BLaER1 treated with 17β-estradiol and CSF1 and Interleukin-3, amounts not matched to agents 10 nM and 100 nM (cell line): ENCODE results near the gene KCTD21.

Source experiments
- H3K27ac ChIP-seq, 11 experiments: shearing (Covaris generic); formaldehyde crosslinking; 2 replicates each; pipeline ENCODE4 v1.8.1; 2022
- H3K27me3 ChIP-seq, 11 experiments: shearing (Covaris generic); formaldehyde crosslinking; 2 replicates each; pipeline ENCODE4 v1.8.1; 2022
- H3K36me3 ChIP-seq, 11 experiments: shearing (Covaris generic); formaldehyde crosslinking; 2 replicates each; pipeline ENCODE4 v1.8.1; 2022
- H3K4me1 ChIP-seq, 10 experiments: shearing (Covaris generic); formaldehyde crosslinking; 2 replicates each; pipeline ENCODE4 v1.8.1; 2022
- H3K4me2 ChIP-seq, 11 experiments: shearing (Covaris generic); formaldehyde crosslinking; 2 replicates each; pipeline ENCODE4 v1.8.1; 2022
- H3K4me3 ChIP-seq, 10 experiments: shearing (Covaris generic); formaldehyde crosslinking; 2 replicates each; pipeline ENCODE4 v1.8.1; 2022
- H3K9ac ChIP-seq, 11 experiments: shearing (Covaris generic); formaldehyde crosslinking; 2 replicates each; pipeline ENCODE4 v1.8.1; 2022
- H3K9me3 ChIP-seq, 11 experiments: shearing (Covaris generic); formaldehyde crosslinking; replicated peaks in 1 of 11; 2 replicates each; pipeline ENCODE4 v1.8.1; 2022
- H4K20me1 ChIP-seq, 11 experiments: shearing (Covaris generic); formaldehyde crosslinking; 2 replicates each; pipeline ENCODE4 v1.8.1; 2022
- Cebpa-rat ChIP-seq, 11 experiments: shearing (Covaris generic); IDR thresholded peaks; 2 replicates each; pipeline ENCODE4 v1.8.1; 2022

Gene KCTD21

GRCh38 chr11:78158987-78159652 is 29.3 kb downstream of the KCTD21 start:
- TF ChIP-seq Cebpa-rat (IDR thresholded peaks at IDR 0.05), result no peak

GRCh38 chr11:78156127-78156844 is 32.1 kb downstream of the KCTD21 start:
- no peak overlapping the region for H3K27ac ChIP-seq
- H3K9ac ChIP-seq, result no peak overlapping the region
- H3K27me3 ChIP-seq, result no peaks in the 10 kb centered on the region
- H3K4me1 ChIP-seq, result no peaks in the 10 kb centered on the region
- no peak for TF ChIP-seq Cebpa-rat (IDR thresholded peaks at IDR 0.05)
- no peak overlapping the region for H3K4me2 ChIP-seq
- H4K20me1 ChIP-seq, result no peaks in the 10 kb centered on the region; a peak in 1 of 22 replicates
- H3K36me3 ChIP-seq, result no peaks in the 10 kb centered on the region
- no peaks in the 10 kb centered on the region for H3K9me3 ChIP-seq
- no peak overlapping the region for H3K4me3 ChIP-seq

More at GRCh38 chr11:78158987-78159652, 29.3 kb downstream of the KCTD21 start:
- Histone ChIP-seq H3K4me1 (no peaks in the 10 kb centered on the region), H3K4me3 (no peak overlapping the region), H3K36me3 (no peaks in the 10 kb centered on the region), H4K20me1 (no peaks in the 10 kb centered on the region; a peak in 1 of 22 replicates), H3K27me3 (no peaks in the 10 kb centered on the region), H3K4me2 (no peak overlapping the region), H3K9ac (no peak overlapping the region), H3K9me3 (no peaks in the 10 kb centered on the region), H3K27ac (no peak overlapping the region)

- Histone ChIP-seq H3K27ac (no peak overlapping the region), H4K20me1 (no peaks in the 10 kb centered on the region), H3K36me3 (no peaks in the 10 kb centered on the region), H3K4me1 (no peaks in the 10 kb centered on the region), H3K9ac (no peak overlapping the region), H3K4me2 (no peak overlapping the region), H3K4me3 (no peak overlapping the region), H3K27me3 (no peaks in the 10 kb centered on the region), H3K9me3 (no peaks in the 10 kb centered on the region)
- no peak for TF ChIP-seq Cebpa-rat (IDR thresholded peaks at IDR 0.05)
Measured at GRCh38 chr11:78151804-78152203, 36.6 kb downstream of the KCTD21 start.

GRCh38 chr11:78150754-78151153 is 37.7 kb downstream of the KCTD21 start:
- Histone ChIP-seq H3K9me3 (no peaks in the 10 kb centered on the region), H3K4me3 (no peak overlapping the region), H3K4me2 (no peak overlapping the region), H4K20me1 (no peaks in the 10 kb centered on the region), H3K36me3 (no peaks in the 10 kb centered on the region), H3K9ac (no peak overlapping the region), H3K4me1 (no peaks in the 10 kb centered on the region), H3K27me3 (no peaks in the 10 kb centered on the region), H3K27ac (no peak overlapping the region)
- no peak for TF ChIP-seq Cebpa-rat (IDR thresholded peaks at IDR 0.05)

GRCh38 chr11:78150346-78150745 is 38.1 kb downstream of the KCTD21 start:
- Histone ChIP-seq H3K4me3 (no peak overlapping the region), H3K4me2 (no peak overlapping the region), H3K9ac (no peak overlapping the region), H4K20me1 (no peaks in the 10 kb centered on the region), H3K36me3 (no peaks in the 10 kb centered on the region), H3K4me1 (no peaks in the 10 kb centered on the region), H3K9me3 (no peaks in the 10 kb centered on the region), H3K27me3 (no peaks in the 10 kb centered on the region), H3K27ac (no peak overlapping the region)
- TF ChIP-seq Cebpa-rat (IDR thresholded peaks at IDR 0.05), result no peak

GRCh38 chr11:78149646-78150045 is 38.8 kb downstream of the KCTD21 start:
- TF ChIP-seq Cebpa-rat (IDR thresholded peaks at IDR 0.05), result no peak
- no peaks in the 10 kb centered on the region for H3K27me3 ChIP-seq
- H3K4me2 ChIP-seq, result no peak overlapping the region
- no peaks in the 10 kb centered on the region for H3K9me3 ChIP-seq
- H4K20me1 ChIP-seq, result no peaks in the 10 kb centered on the region
- no peak overlapping the region for H3K27ac ChIP-seq
- no peaks in the 10 kb centered on the region for H3K4me1 ChIP-seq
- H3K4me3 ChIP-seq, result no peak overlapping the region
- H3K36me3 ChIP-seq, result no peaks in the 10 kb centered on the region
- H3K9ac ChIP-seq, result no peak overlapping the region

- no peak overlapping the region for H3K4me2 ChIP-seq
- H3K27me3 ChIP-seq, result no peaks in the 10 kb centered on the region
- no peaks in the 10 kb centered on the region for H4K20me1 ChIP-seq
- H3K27ac ChIP-seq, result no peak overlapping the region
- no peak overlapping the region for H3K9ac ChIP-seq
- H3K9me3 ChIP-seq, result no peaks in the 10 kb centered on the region
- no peaks in the 10 kb centered on the region for H3K36me3 ChIP-seq
- H3K4me1 ChIP-seq, result peaks cover 12 to 15% (median 13%) of the 10 kb centered on the region in 10 experiments
- no peak overlapping the region for H3K4me3 ChIP-seq
- TF ChIP-seq Cebpa-rat (IDR thresholded peaks at IDR 0.05), result no peak
Measured at GRCh38 chr11:78147807-78148206, 40.6 kb downstream of the KCTD21 start.

GRCh38 chr11:78145511-78146025 is 42.9 kb downstream of the KCTD21 start:
- Histone ChIP-seq H3K36me3 (no peaks in the 10 kb centered on the region), H3K9ac (no peak overlapping the region), H3K4me2 (no peak overlapping the region), H3K4me1 (peaks cover 18 to 24% (median 23%) of the 10 kb centered on the region in 10 experiments), H3K9me3 (no peaks in the 10 kb centered on the region), H4K20me1 (no peaks in the 10 kb centered on the region), H3K27me3 (no peaks in the 10 kb centered on the region), H3K4me3 (no peak overlapping the region), H3K27ac (no peak overlapping the region)
- no peak for TF ChIP-seq Cebpa-rat (IDR thresholded peaks at IDR 0.05)

- peak overlapping the region; percentile 79 to 97 (median 89) for H3K4me2 ChIP-seq
- H3K27ac ChIP-seq, result peak overlapping the region in 6 of 11 experiments; percentile 93 to 96 (median 94); a peak in 8 of 22 replicates
- H3K36me3 ChIP-seq, result peaks cover 0 to 28% (median 26%) of the 10 kb centered on the region in 11 experiments; a peak in 19 of 22 replicates
- H3K9me3 ChIP-seq, result peaks cover 0 to 5% (median under 1%) of the 10 kb centered on the region in 11 experiments; a peak in 2 of 22 replicates
- peak overlapping the region; percentile 69 to 88 (median 77); a peak in 18 of 20 replicates for H3K4me3 ChIP-seq
- peak overlapping the region; percentile 79 to 95 (median 90); a peak in 14 of 22 replicates for H3K9ac ChIP-seq
- TF ChIP-seq Cebpa-rat (IDR thresholded peaks at IDR 0.05), result no peak
- H3K4me1 ChIP-seq, result peaks cover 33 to 51% (median 44%) of the 10 kb centered on the region in 10 experiments
- H4K20me1 ChIP-seq, result no peaks in the 10 kb centered on the region; a peak in 1 of 22 replicates
- H3K27me3 ChIP-seq, result no peaks in the 10 kb centered on the region
Measured at GRCh38 chr11:78140392-78141077, 47.9 kb downstream of the KCTD21 start.
